ENCODE measurements around the gene TBC1D5.

Gene TBC1D5

GRCh38 chr3:17207979-17208378 lies 534.5 kb downstream of the TBC1D5 start:
- no peak overlapping the region for H3K27ac ChIP-seq
- no peak for TF ChIP-seq CTCF (conservative IDR thresholded peaks at IDR 0.05)
- TF ChIP-seq ZFX (IDR thresholded peaks at IDR 0.05), result no peak

DNA sequence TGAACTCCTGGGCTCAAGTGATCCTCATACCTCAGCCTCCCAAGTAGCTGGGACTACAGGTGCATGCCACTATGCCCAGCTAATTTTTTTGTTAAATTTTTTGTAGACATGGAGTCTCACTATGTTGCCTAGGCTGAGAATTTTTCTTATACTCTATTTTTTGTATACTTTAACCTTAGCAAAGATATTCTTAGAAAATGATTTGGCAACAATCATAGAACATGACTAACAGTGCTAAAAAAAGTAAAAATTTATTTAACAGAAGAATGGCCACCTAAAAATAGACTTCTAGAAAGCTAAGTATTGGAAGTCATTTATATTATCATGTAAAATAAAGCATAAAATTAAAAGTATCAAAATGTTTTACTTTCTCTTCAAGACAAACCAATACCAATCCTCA lies 535.4 kb downstream of the TBC1D5 start:
- H3K27ac ChIP-seq, result no peak overlapping the region
- TF ChIP-seq CTCF (conservative IDR thresholded peaks at IDR 0.05), result no peak
- no peak for TF ChIP-seq ZFX (IDR thresholded peaks at IDR 0.05)

GRCh38 chr3:17204049-17204650 lies 538.3 kb downstream of the TBC1D5 start:
- TF ChIP-seq ZFX (IDR thresholded peaks at IDR 0.05), result no peak
- TF ChIP-seq CTCF (conservative IDR thresholded peaks at IDR 0.05), result no peak
- H3K27ac ChIP-seq, result no peak overlapping the region

GRCh38 chr3:17201538-17201937 lies 540.9 kb downstream of the TBC1D5 start:
- no peak overlapping the region for H3K27ac ChIP-seq
- TF ChIP-seq ZFX (IDR thresholded peaks at IDR 0.05) (no peak), CTCF (conservative IDR thresholded peaks at IDR 0.05) (no peak)

DNA sequence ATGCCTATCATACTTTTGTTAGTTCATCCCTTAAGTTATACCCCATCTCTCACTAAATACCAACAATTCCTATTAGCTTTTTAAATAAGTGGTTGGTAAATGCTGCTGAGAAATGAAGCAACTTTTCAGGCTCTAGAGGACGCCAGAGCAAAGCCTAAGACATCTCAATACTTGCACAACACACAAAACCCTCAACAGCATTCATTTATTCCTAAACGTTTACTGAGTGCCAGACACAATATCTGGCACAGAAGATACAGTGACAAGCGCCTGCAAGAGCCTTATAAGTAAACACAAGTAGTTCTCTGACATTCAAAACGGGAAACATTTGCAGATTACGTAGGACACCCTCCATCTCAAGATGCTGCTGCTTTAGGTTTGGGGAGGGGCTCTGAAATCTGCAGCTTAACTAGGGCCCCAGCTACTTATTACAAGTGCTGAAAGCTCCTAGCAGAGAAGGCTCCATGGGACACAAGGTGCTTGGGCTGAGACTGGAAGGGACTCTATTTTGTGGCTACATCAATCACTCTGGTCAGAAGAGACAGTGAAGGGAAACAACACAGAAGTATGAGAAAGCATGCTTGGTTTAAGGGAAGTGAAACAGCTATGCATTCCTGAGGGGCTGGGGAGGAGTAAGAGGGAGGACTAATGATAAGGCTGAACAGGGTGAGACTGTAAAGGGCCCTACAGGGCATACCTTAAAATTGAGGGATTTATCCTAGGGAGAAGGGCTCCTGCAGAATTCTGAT lies 546.4 kb downstream of the TBC1D5 start:
- TF ChIP-seq ZFX (IDR thresholded peaks at IDR 0.05) (no peak), CTCF (conservative IDR thresholded peaks at IDR 0.05) (peak; percentile 18)
- no peak overlapping the region for H3K27ac ChIP-seq

DNA sequence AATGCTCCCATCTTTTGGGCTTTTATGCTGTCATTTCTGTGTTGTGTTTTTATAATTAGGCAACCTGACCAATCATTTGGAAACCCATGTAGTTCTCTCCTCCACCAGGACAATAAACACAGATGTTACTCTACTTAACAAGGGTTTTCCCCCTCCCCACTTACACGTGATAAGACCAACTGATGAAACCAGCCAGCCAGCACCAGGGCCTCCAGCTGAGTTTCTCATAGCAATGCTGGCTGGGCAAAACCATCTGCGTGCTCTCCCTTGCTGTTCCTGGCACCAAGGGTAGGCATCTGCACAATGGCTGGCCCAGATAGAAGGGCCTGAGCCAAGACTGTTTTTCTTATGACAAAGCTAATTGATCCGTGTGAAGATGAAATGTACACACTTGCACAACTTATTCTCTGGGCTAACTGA lies 547.2 kb downstream of the TBC1D5 start:
- TF ChIP-seq CTCF (conservative IDR thresholded peaks at IDR 0.05) (no peak), ZFX (IDR thresholded peaks at IDR 0.05) (no peak)
- no peak overlapping the region for H3K27ac ChIP-seq

DNA sequence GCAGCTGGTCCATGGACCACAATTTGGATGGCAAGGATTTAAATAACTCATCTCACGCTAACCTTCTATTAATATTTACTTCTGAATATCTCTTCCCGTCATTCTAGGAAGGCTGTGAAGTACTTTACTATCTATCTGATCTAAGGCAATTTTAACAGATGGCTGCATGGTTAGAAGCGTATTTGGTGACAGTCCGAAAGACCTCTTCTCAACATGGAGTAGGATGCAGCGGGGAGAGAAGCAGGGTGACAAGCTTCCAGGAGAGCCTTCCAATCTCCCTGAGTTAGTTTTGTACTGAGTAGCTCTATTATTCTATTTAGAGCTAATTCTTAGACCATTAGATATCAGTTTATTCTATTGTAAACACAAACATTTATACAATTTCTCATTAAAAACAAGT lies 548.3 kb downstream of the TBC1D5 start:
- TF ChIP-seq CTCF (conservative IDR thresholded peaks at IDR 0.05), result no peak
- TF ChIP-seq ZFX (IDR thresholded peaks at IDR 0.05), result no peak
- no peak overlapping the region for H3K27ac ChIP-seq
